HEK293 (cell line): ENCODE measurements around the gene PRR19.

ENCODE experiments used
- CTCF ChIA-PET: fragments of 350-600 bp; formaldehyde crosslinking; extraction: SDS; loops from one replicate; lab custom pipeline; 2021; ENCODE audit warnings: antibody characterized with exemption; lab: Yijun Ruan, JAX
- POLR2A ChIA-PET: fragments of 300-600 bp; formaldehyde crosslinking; extraction: SDS; loops from one replicate; lab custom pipeline; 2020; ENCODE audit warnings: antibody characterized with exemption, inconsistent platforms; lab: Yijun Ruan, JAX
- H3K27ac ChIP-seq: fragments of 200-500 bp; sonication (Bioruptor generic); 2 replicates; pipeline ENCODE4 v1.5.1; 2014; ENCODE audit warnings: low read depth, low read length, control low read depth, inconsistent platforms; ENCODE audit errors: extremely low read depth
- H3K36me3 ChIP-seq, 2 experiments: fragments of 200-500 bp in 1 of 2; sonication (Bioruptor generic) in 1 of 2; 1 replicate in 1 of 2; 2 replicates in 1 of 2; pipeline ENCODE4 v1.5.1; 2014 to 2017; ENCODE audit warnings: inconsistent platforms in 2 of 2, low read length in 2 of 2; ENCODE audit not compliant: control insufficient read depth in 2 of 2, insufficient read depth in 1 of 2
- H3K4me1 ChIP-seq: fragments of 200-500 bp; sonication (Bioruptor generic); 2 replicates; pipeline ENCODE4 v1.5.1; 2014; ENCODE audit warnings: mild to moderate bottlenecking, low read length, inconsistent platforms; ENCODE audit not compliant: control insufficient read depth, insufficient read depth
- H3K4me3 ChIP-seq: 2 replicates; pipeline ENCODE4 v1.5.1; 2011; ENCODE audit warnings: low read depth, mild to moderate bottlenecking, control low read depth, low read length, moderate library complexity
- H3K9me3 ChIP-seq: fragments of 200-500 bp; sonication (Bioruptor generic); 2 replicates; pipeline ENCODE4 v1.5.1; 2014; ENCODE audit warnings: low read depth, low read length, inconsistent platforms; ENCODE audit not compliant: control insufficient read depth, insufficient read depth
- CTCF ChIP-seq: fragments of 450-650 bp; formaldehyde crosslinking; IDR thresholded peaks from 2 replicates; pipeline ENCODE4 v1.5.1; 2016; ENCODE audit warnings: missing biosample characterization, missing genetic modification characterization
- GLIS2 ChIP-seq: fragments of 450-650 bp; formaldehyde crosslinking; IDR thresholded peaks from 2 replicates; pipeline ENCODE4 v1.5.1; 2016; ENCODE audit warnings: missing biosample characterization, missing genetic modification characterization
- SCRT2 ChIP-seq: fragments of 450-650 bp; formaldehyde crosslinking; IDR thresholded peaks from 2 replicates; pipeline ENCODE4 v1.5.1; 2016; ENCODE audit warnings: missing biosample characterization, missing genetic modification characterization
- ZIC2 ChIP-seq: fragments of 450-650 bp; formaldehyde crosslinking; IDR thresholded peaks from 2 replicates; pipeline ENCODE4 v1.5.1; 2016; ENCODE audit warnings: missing biosample characterization, missing genetic modification characterization
- ZNF2 ChIP-seq: fragments of 450-650 bp; formaldehyde crosslinking; IDR thresholded peaks from 2 replicates; pipeline ENCODE4 v1.5.1; 2016; ENCODE audit warnings: missing biosample characterization, missing genetic modification characterization
- ZNF214 ChIP-seq: fragments of 450-650 bp; formaldehyde crosslinking; IDR thresholded peaks from 2 replicates; pipeline ENCODE4 v1.5.1; 2017; ENCODE audit warnings: missing biosample characterization, mild to moderate bottlenecking, missing genetic modification characterization, borderline replicate concordance
- ZNF341 ChIP-seq: fragments of 450-650 bp; formaldehyde crosslinking; IDR thresholded peaks from 2 replicates; pipeline ENCODE4; 2016; ENCODE audit warnings: low read depth, missing biosample characterization, missing genetic modification characterization
- ZNF513 ChIP-seq: fragments of 450-650 bp; IDR thresholded peaks from 2 replicates; pipeline ENCODE4 v1.5.1; 2018; ENCODE audit warnings: missing biosample characterization, missing genetic modification characterization
- ZNF548 ChIP-seq: fragments of 450-650 bp; formaldehyde crosslinking; IDR thresholded peaks from 2 replicates; pipeline ENCODE4 v1.5.1; 2016; ENCODE audit warnings: missing biosample characterization, missing genetic modification characterization
- TF ChIP-seq, protein P1 (sequence below): fragments of 450-650 bp; formaldehyde crosslinking; IDR thresholded peaks from 2 replicates; pipeline ENCODE4 v1.5.1; 2016; ENCODE audit warnings: missing biosample characterization, missing genetic modification characterization, low read depth
- TF ChIP-seq, protein P2 (sequence below): fragments of 450-650 bp; formaldehyde crosslinking; IDR thresholded peaks from 2 replicates; pipeline ENCODE4 v1.5.1; 2016; ENCODE audit warnings: missing biosample characterization, missing genetic modification characterization

PRR19 gene

GRCh38 chr19:42288881-42289555 lies 12.9 kb upstream of the PRR19 start:
- Histone ChIP-seq H3K36me3 (peaks cover 5 to 74% of the 10 kb centered on the region in 2 experiments; a peak in 2 of 3 replicates), H3K27ac (no peak overlapping the region), H3K4me3 (no peak overlapping the region), H3K4me1 (peaks cover 19% of the 10 kb centered on the region), H3K9me3 (no peaks in the 10 kb centered on the region)
- ChIA-PET POLR2A (interaction anchor here (0.5 to 1.5 kb wide), 6 partner anchors 9 to 90 kb away, joined by 3 to 7 read pairs (median 3); no protein-coding TSS in a partner anchor), CTCF (interaction anchor here (0.6 to 3.6 kb wide), 4 partner anchors 10 to 156 kb away, joined by 3 to 16 read pairs (median 7); partner anchors contain the start of gene POU2F2)
- TF ChIP-seq ZNF548 (tag by site-specific recombination) (no peak), CTCF (tag by site-specific recombination) (peak; percentile 58; the same call in 1 of the 2 replicates), ZNF2 (no peak), ZNF214 (tag by site-specific recombination) (no peak), ZNF513 (tag by site-specific recombination) (0 out of 2 replicates have a peak, but pooled peaks have one; percentile 51), ZIC2 (tag by site-specific recombination) (peak; percentile 64), GLIS2 (tag by site-specific recombination) (0 out of 2 replicates have a peak, but pooled peaks have one; percentile 36)
- TF ChIP-seq, protein P1, sequence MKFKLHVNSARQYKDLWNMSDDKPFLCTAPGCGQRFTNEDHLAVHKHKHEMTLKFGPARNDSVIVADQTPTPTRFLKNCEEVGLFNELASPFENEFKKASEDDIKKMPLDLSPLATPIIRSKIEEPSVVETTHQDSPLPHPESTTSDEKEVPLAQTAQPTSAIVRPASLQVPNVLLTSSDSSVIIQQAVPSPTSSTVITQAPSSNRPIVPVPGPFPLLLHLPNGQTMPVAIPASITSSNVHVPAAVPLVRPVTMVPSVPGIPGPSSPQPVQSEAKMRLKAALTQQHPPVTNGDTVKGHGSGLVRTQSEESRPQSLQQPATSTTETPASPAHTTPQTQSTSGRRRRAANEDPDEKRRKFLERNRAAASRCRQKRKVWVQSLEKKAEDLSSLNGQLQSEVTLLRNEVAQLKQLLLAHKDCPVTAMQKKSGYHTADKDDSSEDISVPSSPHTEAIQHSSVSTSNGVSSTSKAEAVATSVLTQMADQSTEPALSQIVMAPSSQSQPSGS (tag by site-specific recombination) = peak; percentile 68

GRCh38 chr19:42289556-42290041 lies 12.3 kb upstream of the PRR19 start:
- Histone ChIP-seq H3K4me3 (no peak overlapping the region), H3K27ac (no peak overlapping the region), H3K36me3 (peaks cover 8 to 80% of the 10 kb centered on the region in 2 experiments; a peak in 2 of 3 replicates), H3K9me3 (no peaks in the 10 kb centered on the region), H3K4me1 (peaks cover 18% of the 10 kb centered on the region)
- POLR2A ChIA-PET = interaction anchor here (0.5 to 1.4 kb wide), 2 partner anchors 19 to 90 kb away, joined by 3 to 7 read pairs; no protein-coding TSS in a partner anchor
- TF ChIP-seq ZIC2 (tag by site-specific recombination) = peak; percentile 5; the same call in 1 of the 2 replicates
- peak; percentile 34; the same call in 1 of the 2 replicates for TF ChIP-seq ZNF341 (tag by site-specific recombination)
- no peak for TF ChIP-seq SCRT2 (tag by site-specific recombination)
- CTCF ChIA-PET = interaction anchor here (0.5 to 3.6 kb wide), 4 partner anchors 12 to 149 kb away, joined by 3 to 16 read pairs (median 3); no protein-coding TSS in a partner anchor

DNA sequence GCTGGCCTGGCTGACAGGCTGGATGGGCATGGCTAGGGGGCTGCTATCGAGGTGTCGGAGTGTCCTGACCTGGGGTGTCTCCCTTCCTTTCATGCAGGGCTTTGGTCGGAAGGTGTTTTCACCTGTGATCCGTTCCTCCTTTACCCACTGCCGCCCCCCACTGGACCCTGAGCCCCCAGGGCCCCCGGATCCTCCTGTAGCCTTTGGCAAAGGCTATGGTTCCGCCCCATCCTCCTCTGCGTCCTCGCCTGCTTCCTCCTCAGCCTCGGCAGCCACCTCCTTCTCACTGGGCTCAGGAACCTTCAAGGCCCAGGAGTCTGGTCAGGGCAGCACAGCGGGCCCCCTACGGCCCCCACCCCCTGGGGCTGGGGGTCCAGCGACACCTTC lies 11.8 kb upstream of the PRR19 start:
- H3K4me3 ChIP-seq = no peak overlapping the region
- TF ChIP-seq ZIC2 (tag by site-specific recombination) = no peak
- TF ChIP-seq, protein P2, sequence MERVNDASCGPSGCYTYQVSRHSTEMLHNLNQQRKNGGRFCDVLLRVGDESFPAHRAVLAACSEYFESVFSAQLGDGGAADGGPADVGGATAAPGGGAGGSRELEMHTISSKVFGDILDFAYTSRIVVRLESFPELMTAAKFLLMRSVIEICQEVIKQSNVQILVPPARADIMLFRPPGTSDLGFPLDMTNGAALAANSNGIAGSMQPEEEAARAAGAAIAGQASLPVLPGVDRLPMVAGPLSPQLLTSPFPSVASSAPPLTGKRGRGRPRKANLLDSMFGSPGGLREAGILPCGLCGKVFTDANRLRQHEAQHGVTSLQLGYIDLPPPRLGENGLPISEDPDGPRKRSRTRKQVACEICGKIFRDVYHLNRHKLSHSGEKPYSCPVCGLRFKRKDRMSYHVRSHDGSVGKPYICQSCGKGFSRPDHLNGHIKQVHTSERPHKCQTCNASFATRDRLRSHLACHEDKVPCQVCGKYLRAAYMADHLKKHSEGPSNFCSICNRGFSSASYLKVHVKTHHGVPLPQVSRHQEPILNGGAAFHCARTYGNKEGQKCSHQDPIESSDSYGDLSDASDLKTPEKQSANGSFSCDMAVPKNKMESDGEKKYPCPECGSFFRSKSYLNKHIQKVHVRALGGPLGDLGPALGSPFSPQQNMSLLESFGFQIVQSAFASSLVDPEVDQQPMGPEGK (tag by site-specific recombination) = 0 out of 2 replicates have a peak, but pooled peaks have one; percentile 32
- H3K4me1 ChIP-seq = peaks cover 12% of the 10 kb centered on the region
- H3K36me3 ChIP-seq = peaks cover 12 to 82% of the 10 kb centered on the region in 2 experiments
- no peaks in the 10 kb centered on the region for H3K9me3 ChIP-seq
- POLR2A ChIA-PET = interaction anchor here (1.4 kb wide), 1 partner anchor 18 kb away, joined by 3 read pairs; no protein-coding TSS in a partner anchor
- CTCF ChIA-PET = interaction anchor here (0.7 to 3.6 kb wide), 6 partner anchors 13 to 194 kb away, joined by 3 to 16 read pairs (median 4); no protein-coding TSS in a partner anchor
- no peak overlapping the region for H3K27ac ChIP-seq
